ENCODE data around the gene CDK9. TPM values are rescaled to one million over a fixed set of nuclear protein-coding genes. Genes with fewer than 3 reads are reported as not detected.

CDK9 gene
- total and polyA plus RNA-seq, 2 of the 4 experiments (the other 2 are of a cell fraction), result 30.3 to 49.9 TPM

DNA sequence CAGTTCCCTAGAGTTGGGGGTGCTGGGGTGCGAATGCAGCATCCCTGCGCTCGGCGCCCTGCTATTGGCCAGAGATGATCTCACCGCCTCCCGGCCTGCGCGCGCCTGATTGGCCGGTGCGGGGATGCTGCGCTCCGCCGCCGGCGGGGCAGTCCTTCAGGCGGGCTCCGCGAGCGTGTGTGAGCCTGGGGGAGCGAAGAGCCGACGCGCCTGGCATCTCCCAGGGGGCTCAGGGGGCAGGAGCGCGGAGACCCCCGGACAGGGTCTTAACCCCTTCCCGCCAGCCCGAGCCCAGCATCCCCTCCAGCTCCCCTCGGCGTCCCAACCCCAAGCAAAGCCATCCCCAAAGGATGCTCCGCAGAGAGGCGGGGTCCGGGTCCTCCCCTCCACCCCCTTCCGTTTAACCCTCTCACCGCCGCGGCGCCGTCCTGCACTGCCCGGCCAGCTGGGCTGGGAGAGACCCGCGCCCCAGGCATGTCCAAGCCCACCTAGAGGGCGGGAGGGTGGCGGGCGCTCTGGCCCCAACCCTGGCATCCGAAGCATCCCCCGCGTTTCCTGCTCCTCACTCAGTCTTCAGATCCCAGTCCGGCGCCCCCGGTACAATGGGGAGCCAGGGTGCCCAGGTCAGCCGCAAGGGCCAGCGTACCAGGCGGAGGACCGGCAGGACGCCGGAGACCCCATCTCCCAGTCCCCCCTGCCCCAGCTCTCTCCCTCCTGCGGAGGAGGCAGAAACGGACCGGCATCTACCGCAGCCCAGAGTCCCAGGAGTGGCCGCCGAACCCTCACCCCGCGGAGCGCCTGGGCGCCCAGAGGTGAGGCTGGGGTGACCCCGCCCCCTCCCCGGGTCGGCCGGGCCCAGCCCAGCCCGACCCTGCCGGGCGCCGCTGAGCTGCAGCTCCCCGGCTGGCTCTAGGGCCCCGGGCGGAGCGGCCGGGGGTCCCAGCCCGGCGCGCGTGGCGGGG lies 31.5 kb upstream of the CDK9 start:
- H2BK5ac ChIP-seq (ENCODE audit: low read depth, low read length, poor library complexity, severe bottlenecking), result no peak overlapping the region
- DNase-seq, result no peak
- TF ChIP-seq NFE2L2 (IDR thresholded peaks at IDR 0.05; ENCODE audit: low read depth, low read length), result no peak
- no peaks in the 10 kb centered on the region for H3K79me1 ChIP-seq (ENCODE audit: low read depth in 1 of 2, low read length in 2 of 2)
- H4K91ac ChIP-seq (ENCODE audit: insufficient read depth, low read depth, low read length), result no peak overlapping the region
- BruUV-seq (replicated peaks), result no TSS peak
- H3K9me3 ChIP-seq (ENCODE audit: control insufficient read depth, insufficient read depth, low read length), result no peaks in the 10 kb centered on the region
- peaks cover 6% of the 10 kb centered on the region; the same call in 1 of the 2 replicates for H4K20me1 ChIP-seq (ENCODE audit: insufficient read depth, low read length)
- WGBS, 2 experiments (ENCODE audit: extremely low coverage in 2 of 2, insufficient read length in 1 of 2), result 4% methylated on average over 28 of the region's 86 CpGs; no CpG with 5 or more reads in 1 of the 2 experiments
- ATAC-seq (ENCODE audit: low read depth), result peak; percentile 93
- H3K56ac ChIP-seq (ENCODE audit: extremely low read depth, insufficient read depth, low read length), result no peak overlapping the region
- no peak overlapping the region for H3K27ac ChIP-seq (ENCODE audit: insufficient read depth, low read length)
- no peak overlapping the region for H4K8ac ChIP-seq (ENCODE audit: low read depth in 2 of 2, low read length in 2 of 2)
- no peak overlapping the region for H2BK20ac ChIP-seq (ENCODE audit: low read depth, low read length)
- no peak overlapping the region for H3K4ac ChIP-seq (ENCODE audit: low read depth, low read length)
- H3K14ac ChIP-seq (replicated peaks; ENCODE audit: low read depth, low read length), result no peak overlapping the region
- no peak overlapping the region for H3K4me2 ChIP-seq (ENCODE audit: low read depth, low read length)
- H3K18ac ChIP-seq (ENCODE audit: low read depth, low read length), result no peak overlapping the region
- H4K5ac ChIP-seq (ENCODE audit: low read depth, low read length), result no peak overlapping the region
- H3K23ac ChIP-seq (ENCODE audit: low read depth, low read length), result no peak overlapping the region
- in situ Hi-C loops (cut with MboI; ENCODE audit: low sequenced_read_pairs) (no loop called here), intact Hi-C loops (cut with micrococcal nuclease) (no loop called here), dilution Hi-C loops (cut with HindIII; ENCODE audit: low sequenced_read_pairs, unreplicated experiment) (no loop called here)
- ChIA-PET POLR2A (ENCODE audit: unreplicated experiment) (no interaction called here), CTCF (no interaction called here)
- no peaks in the 10 kb centered on the region for H3K36me3 ChIP-seq (ENCODE audit: control insufficient read depth, insufficient read depth, low read length)
- H2AK9ac ChIP-seq (replicated peaks; ENCODE audit: low read depth, low read length, poor library complexity), result peak overlapping the region; percentile 42
- no peak overlapping the region for H2AK5ac ChIP-seq (ENCODE audit: low read depth, low read length)
- H2BK15ac ChIP-seq (ENCODE audit: low read depth, low read length), result no peak overlapping the region
- peaks cover 3% of the 10 kb centered on the region; the same call in 1 of the 2 replicates for H3K9me1 ChIP-seq (ENCODE audit: insufficient read depth, low read length)
- H3K4me3 ChIP-seq (ENCODE audit: insufficient read depth, low read depth, low read length), result no peak overlapping the region
- H2BK120ac ChIP-seq (ENCODE audit: low read depth, low read length), result no peak overlapping the region
- peaks cover 57% of the 10 kb centered on the region for H3K27me3 ChIP-seq (ENCODE audit: control insufficient read depth, insufficient read depth, low read length)
- H2AFZ ChIP-seq (replicated peaks; ENCODE audit: low read length, poor library complexity), result no peak overlapping the region
- no peak overlapping the region for H3K9ac ChIP-seq (ENCODE audit: low read depth, low read length)
- H3K4me1 ChIP-seq (ENCODE audit: control insufficient read depth, insufficient read depth, low read length), result no peaks in the 10 kb centered on the region
